Measurements from ENCODE around the gene PLA2G4E. TPM values are rescaled to one million over a fixed set of nuclear protein-coding genes. Genes with fewer than 3 reads are reported as not detected.

PLA2G4E gene
- total RNA-seq, 1 donor from 2014 or later = not detected

GRCh38 chr15:42034628-42035434, 14.0 kb upstream of the PLA2G4E start:
- H3K27me3 Mint-ChIP-seq (ENCODE audit: low read depth) = peaks cover 5% of the 10 kb centered on the region
- DNase-seq (ENCODE audit: low read depth, low spot score) = no peak
- no peaks in the 10 kb centered on the region for H3K4me1 Mint-ChIP-seq
- H3K4me3 Mint-ChIP-seq = no peak overlapping the region
- H3K9me3 Mint-ChIP-seq = peaks cover 3% of the 10 kb centered on the region
- no peak overlapping the region for H3K27ac Mint-ChIP-seq (ENCODE audit: unreplicated experiment)
- H3K36me3 Mint-ChIP-seq (ENCODE audit: low read depth) = no peaks in the 10 kb centered on the region
- TF ChIP-seq, protein P1, sequence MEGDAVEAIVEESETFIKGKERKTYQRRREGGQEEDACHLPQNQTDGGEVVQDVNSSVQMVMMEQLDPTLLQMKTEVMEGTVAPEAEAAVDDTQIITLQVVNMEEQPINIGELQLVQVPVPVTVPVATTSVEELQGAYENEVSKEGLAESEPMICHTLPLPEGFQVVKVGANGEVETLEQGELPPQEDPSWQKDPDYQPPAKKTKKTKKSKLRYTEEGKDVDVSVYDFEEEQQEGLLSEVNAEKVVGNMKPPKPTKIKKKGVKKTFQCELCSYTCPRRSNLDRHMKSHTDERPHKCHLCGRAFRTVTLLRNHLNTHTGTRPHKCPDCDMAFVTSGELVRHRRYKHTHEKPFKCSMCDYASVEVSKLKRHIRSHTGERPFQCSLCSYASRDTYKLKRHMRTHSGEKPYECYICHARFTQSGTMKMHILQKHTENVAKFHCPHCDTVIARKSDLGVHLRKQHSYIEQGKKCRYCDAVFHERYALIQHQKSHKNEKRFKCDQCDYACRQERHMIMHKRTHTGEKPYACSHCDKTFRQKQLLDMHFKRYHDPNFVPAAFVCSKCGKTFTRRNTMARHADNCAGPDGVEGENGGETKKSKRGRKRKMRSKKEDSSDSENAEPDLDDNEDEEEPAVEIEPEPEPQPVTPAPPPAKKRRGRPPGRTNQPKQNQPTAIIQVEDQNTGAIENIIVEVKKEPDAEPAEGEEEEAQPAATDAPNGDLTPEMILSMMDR (conservative IDR thresholded peaks at IDR 0.05) = no peak

DNA sequence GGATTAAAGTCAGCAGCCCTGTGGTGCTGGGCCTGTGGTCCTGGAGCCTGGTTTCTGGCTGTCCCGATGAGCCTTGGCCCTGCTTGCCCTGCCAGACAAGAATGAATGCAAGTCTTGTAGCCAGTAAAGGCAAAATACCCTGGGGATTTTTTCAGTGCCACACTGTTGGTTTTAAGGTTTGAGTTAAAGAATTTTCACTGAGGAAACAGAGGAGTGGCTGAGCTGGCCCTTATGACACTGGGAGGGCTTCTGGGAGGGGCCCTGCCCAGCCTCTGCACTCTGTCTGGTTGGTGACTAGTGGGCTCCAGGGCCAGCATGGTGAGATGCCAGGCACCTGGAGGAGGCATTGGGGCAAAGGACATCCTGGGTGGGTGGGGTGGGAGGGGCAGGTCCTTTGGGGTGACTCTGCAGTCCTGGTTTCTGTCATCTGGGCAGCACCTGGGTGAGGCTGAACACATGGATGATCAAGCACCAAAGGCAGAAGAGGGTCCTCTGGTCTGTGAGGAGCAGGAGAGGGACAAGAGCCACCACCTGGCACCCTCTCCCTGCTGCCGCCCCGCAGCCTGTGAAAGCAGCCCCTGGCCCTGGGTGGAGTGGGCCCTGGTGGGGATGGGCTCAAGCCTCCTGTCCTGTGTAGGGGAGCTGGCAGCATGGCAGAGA, 12.5 kb upstream of the PLA2G4E start:
- Mint-ChIP-seq H3K27ac (ENCODE audit: unreplicated experiment) (no peak overlapping the region), H3K9me3 (peaks cover 3% of the 10 kb centered on the region), H3K27me3 (ENCODE audit: low read depth) (peaks cover 9% of the 10 kb centered on the region), H3K36me3 (ENCODE audit: low read depth) (no peaks in the 10 kb centered on the region), H3K4me3 (no peak overlapping the region), H3K4me1 (no peaks in the 10 kb centered on the region)
- TF ChIP-seq, protein P1 (conservative IDR thresholded peaks at IDR 0.05) = no peak
- no peak for DNase-seq (ENCODE audit: low read depth, low spot score)

DNA sequence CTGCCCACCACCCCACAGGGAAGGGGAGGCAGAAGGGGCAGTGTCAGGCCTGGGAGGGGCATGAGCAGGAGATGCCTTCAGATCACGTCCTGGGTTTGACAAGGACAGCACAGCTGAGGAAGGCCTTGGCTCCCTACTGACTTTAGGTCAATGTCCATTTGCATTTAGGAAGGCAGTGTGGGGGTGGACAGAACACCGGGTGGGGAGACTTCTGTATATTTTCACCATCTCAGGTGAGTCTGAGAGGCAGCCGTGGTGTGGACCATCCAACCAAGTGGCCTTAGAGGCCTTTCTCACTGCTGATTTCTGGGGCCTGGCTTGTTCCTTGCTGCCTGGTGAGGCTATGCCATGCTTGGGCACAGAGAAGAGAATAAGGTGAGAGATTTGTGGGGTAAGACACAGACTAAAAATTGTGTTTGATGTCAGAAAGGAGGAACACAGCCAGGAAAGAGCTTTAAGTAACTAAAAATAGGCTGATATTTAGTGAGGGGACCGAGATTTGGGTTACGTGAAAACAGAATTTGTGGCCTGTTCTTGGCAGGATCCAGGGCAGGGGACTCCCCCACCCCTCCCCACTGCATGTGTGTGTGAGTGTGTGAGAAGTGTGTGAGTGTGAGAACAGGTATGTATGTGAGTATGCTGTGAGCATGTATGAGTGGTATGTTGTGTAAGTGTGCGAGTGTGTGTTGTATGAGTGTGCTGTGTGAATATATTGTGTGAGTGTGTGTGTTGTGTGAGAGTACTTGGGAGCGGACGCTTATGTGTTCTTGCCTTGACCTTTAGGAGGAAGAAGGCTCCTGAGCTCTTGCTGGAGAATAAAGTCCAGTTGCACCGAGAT, 11.8 kb upstream of the PLA2G4E start:
- no peak overlapping the region for H3K4me3 Mint-ChIP-seq
- no peak for DNase-seq (ENCODE audit: low read depth, low spot score)
- H3K4me1 Mint-ChIP-seq = no peaks in the 10 kb centered on the region
- H3K9me3 Mint-ChIP-seq = peaks cover 3% of the 10 kb centered on the region
- no peak overlapping the region for H3K27ac Mint-ChIP-seq (ENCODE audit: unreplicated experiment)
- H3K27me3 Mint-ChIP-seq (ENCODE audit: low read depth) = peaks cover 14% of the 10 kb centered on the region
- H3K36me3 Mint-ChIP-seq (ENCODE audit: low read depth) = no peaks in the 10 kb centered on the region
- TF ChIP-seq, protein P1 (conservative IDR thresholded peaks at IDR 0.05) = no peak

- no peak overlapping the region for H3K4me3 Mint-ChIP-seq
These were observed 10.5 kb upstream of the PLA2G4E start for GRCh38 chr15:42031198-42031915.

More at GRCh38 chr15:42031198-42031915, 10.5 kb upstream of the PLA2G4E start:
- DNase-seq (ENCODE audit: low read depth, low spot score) = no peak
- H3K9me3 Mint-ChIP-seq = peaks cover 3% of the 10 kb centered on the region
- no peaks in the 10 kb centered on the region for H3K36me3 Mint-ChIP-seq (ENCODE audit: low read depth)
- TF ChIP-seq, protein P1 (conservative IDR thresholded peaks at IDR 0.05) = no peak
- H3K4me1 Mint-ChIP-seq = no peaks in the 10 kb centered on the region
- no peak overlapping the region for H3K27ac Mint-ChIP-seq (ENCODE audit: unreplicated experiment)
- peaks cover 26% of the 10 kb centered on the region for H3K27me3 Mint-ChIP-seq (ENCODE audit: low read depth)
